Thyroid gland (tissue), 4 donors: ENCODE measurements around the gene CDC34. TPM values are rescaled to one million over a fixed set of nuclear protein-coding genes. Genes with fewer than 3 reads are reported as not detected.

Experiments
- DNase-seq, 2 donors: peaks; one replicate each; pipeline ENCODE4 v3.0.0-alpha.2; 2019
- H3K27ac ChIP-seq, 3 donors: fragments of 200-600 bp; sonication (generic); 1 replicate in 2 of 3; 2 replicates in 1 of 3; pipeline ENCODE4 v1.5.1; 2016 to 2019; ENCODE audit warnings: mild to moderate bottlenecking in 1 of 3, moderate library complexity in 1 of 3
- H3K27me3 ChIP-seq: fragments of 200-600 bp; sonication (generic); one replicate; pipeline ENCODE4 v1.5.1; 2019
- H3K36me3 ChIP-seq, 2 donors: fragments of 200-600 bp; sonication (generic); one replicate each; pipeline ENCODE4 v1.5.1; 2016 to 2019
- H3K4me1 ChIP-seq, 2 donors: fragments of 200-600 bp; sonication (generic); one replicate each; pipeline ENCODE4 v1.5.1; 2017 to 2019
- H3K4me3 ChIP-seq, 3 donors: fragments of 200-600 bp; sonication (generic); replicated peaks in 1 of 3; 1 replicate in 2 of 3; 2 replicates in 1 of 3; pipeline ENCODE4 v1.5.1; 2016; ENCODE audit warnings: mild to moderate bottlenecking in 1 of 3
- H3K9me3 ChIP-seq: fragments of 200-600 bp; sonication (generic); one replicate; pipeline ENCODE4 v1.5.1; 2017
- POLR2A ChIP-seq, 2 donors: fragments of 450-650 bp; IDR thresholded peaks; one replicate each; pipeline ENCODE4 v1.6.1; 2017; ENCODE audit warnings: antibody characterized with exemption in 2 of 2, mild to moderate bottlenecking in 2 of 2, moderate library complexity in 1 of 2
- WGBS, 2 donors: methylation state at CpG; one replicate each; pipeline ENCODE4 v1.1.5; 2017; 5-methylcytosine and 5-hydroxymethylcytosine counted together
- intact Hi-C: fragments of 100-400 bp; cut with DNase I; formaldehyde crosslinking; loops from one replicate; pipeline ENCODE4 v1.15.1; 2023
- total RNA-seq, 4 donors: library from RNA; depleted of rRNA; stranded (reverse); fragments of >200 nt; gene quantifications; one replicate each; pipeline ENCODE4 v1.2.3, GENCODE V29; 2016
- TF ChIP-seq, protein P1 (sequence below), 6 experiments: fragments of 200-600 bp in 3 of 6; fragments of 450-650 bp in 3 of 6; sonication (generic) in 3 of 6; IDR thresholded peaks; one replicate each; pipeline ENCODE4 v1.5.1; 2016 to 2019; ENCODE audit warnings: antibody characterized with exemption in 6 of 6, mild to moderate bottlenecking in 2 of 6, inconsistent platforms in 1 of 6, moderate library complexity in 1 of 6

Gene CDC34
- total RNA-seq, 4 donors from 2014 or later, result 44.8 to 64.7 (median 48.2) TPM

- H3K4me3 ChIP-seq, result no peak overlapping the region
- no peaks in the 10 kb centered on the region for H3K9me3 ChIP-seq
- intact Hi-C loops, result no loop called here
- H3K27me3 ChIP-seq, result no peaks in the 10 kb centered on the region
- WGBS, 2 donors, result 71 to 72% methylated on average over 20 of the region's 20 CpGs
- no peaks in the 10 kb centered on the region for H3K36me3 ChIP-seq
- TF ChIP-seq, protein P1, sequence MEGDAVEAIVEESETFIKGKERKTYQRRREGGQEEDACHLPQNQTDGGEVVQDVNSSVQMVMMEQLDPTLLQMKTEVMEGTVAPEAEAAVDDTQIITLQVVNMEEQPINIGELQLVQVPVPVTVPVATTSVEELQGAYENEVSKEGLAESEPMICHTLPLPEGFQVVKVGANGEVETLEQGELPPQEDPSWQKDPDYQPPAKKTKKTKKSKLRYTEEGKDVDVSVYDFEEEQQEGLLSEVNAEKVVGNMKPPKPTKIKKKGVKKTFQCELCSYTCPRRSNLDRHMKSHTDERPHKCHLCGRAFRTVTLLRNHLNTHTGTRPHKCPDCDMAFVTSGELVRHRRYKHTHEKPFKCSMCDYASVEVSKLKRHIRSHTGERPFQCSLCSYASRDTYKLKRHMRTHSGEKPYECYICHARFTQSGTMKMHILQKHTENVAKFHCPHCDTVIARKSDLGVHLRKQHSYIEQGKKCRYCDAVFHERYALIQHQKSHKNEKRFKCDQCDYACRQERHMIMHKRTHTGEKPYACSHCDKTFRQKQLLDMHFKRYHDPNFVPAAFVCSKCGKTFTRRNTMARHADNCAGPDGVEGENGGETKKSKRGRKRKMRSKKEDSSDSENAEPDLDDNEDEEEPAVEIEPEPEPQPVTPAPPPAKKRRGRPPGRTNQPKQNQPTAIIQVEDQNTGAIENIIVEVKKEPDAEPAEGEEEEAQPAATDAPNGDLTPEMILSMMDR (IDR thresholded peaks at IDR 0.05), result no peak
- no peak for TF ChIP-seq POLR2A (IDR thresholded peaks at IDR 0.05)
- H3K27ac ChIP-seq, result no peak overlapping the region
- DNase-seq, result no peak
- no peaks in the 10 kb centered on the region for H3K4me1 ChIP-seq
These were observed 23.3 kb downstream of the CDC34 start for GRCh38 chr19:554817-555216.

- Histone ChIP-seq H3K9me3 (no peaks in the 10 kb centered on the region), H3K27ac (no peak overlapping the region), H3K36me3 (no peaks in the 10 kb centered on the region), H3K4me1 (no peaks in the 10 kb centered on the region), H3K4me3 (no peak overlapping the region), H3K27me3 (no peaks in the 10 kb centered on the region)
- intact Hi-C loops, result no loop called here
- 95 to 96% methylated on average over 14 of the region's 14 CpGs for WGBS, 2 donors
- TF ChIP-seq, protein P1 (IDR thresholded peaks at IDR 0.05), result no peak
- no peak for TF ChIP-seq POLR2A (IDR thresholded peaks at IDR 0.05)
- DNase-seq, result no peak
These were observed 23.9 kb downstream of the CDC34 start for GRCh38 chr19:555474-555808.

- H3K27ac ChIP-seq, result no peak overlapping the region
- H3K27me3 ChIP-seq, result no peaks in the 10 kb centered on the region
- no peaks in the 10 kb centered on the region for H3K36me3 ChIP-seq
- TF ChIP-seq, protein P1 (IDR thresholded peaks at IDR 0.05), result no peak
- TF ChIP-seq POLR2A (IDR thresholded peaks at IDR 0.05), result no peak
- no peak overlapping the region for H3K4me3 ChIP-seq
- WGBS, 2 donors, result 76 to 82% methylated on average over 25 to 29 of the region's 31 CpGs
- intact Hi-C loops, result no loop called here
- DNase-seq, result no peak
- H3K9me3 ChIP-seq, result no peaks in the 10 kb centered on the region
- H3K4me1 ChIP-seq, result no peaks in the 10 kb centered on the region
These were observed 25.2 kb downstream of the CDC34 start for GRCh38 chr19:556611-557382.

- Histone ChIP-seq H3K27ac (no peak overlapping the region), H3K9me3 (no peaks in the 10 kb centered on the region), H3K4me1 (no peaks in the 10 kb centered on the region), H3K36me3 (no peaks in the 10 kb centered on the region), H3K27me3 (no peaks in the 10 kb centered on the region), H3K4me3 (no peak overlapping the region)
- DNase-seq, result no peak
- no peak for TF ChIP-seq POLR2A (IDR thresholded peaks at IDR 0.05)
- TF ChIP-seq, protein P1 (IDR thresholded peaks at IDR 0.05), result no peak
- 48 to 51% methylated on average over 14 to 21 of the region's 21 CpGs for WGBS, 2 donors
- intact Hi-C loops, result no loop called here
These were observed 27.3 kb downstream of the CDC34 start for GRCh38 chr19:558770-559439.

DNA sequence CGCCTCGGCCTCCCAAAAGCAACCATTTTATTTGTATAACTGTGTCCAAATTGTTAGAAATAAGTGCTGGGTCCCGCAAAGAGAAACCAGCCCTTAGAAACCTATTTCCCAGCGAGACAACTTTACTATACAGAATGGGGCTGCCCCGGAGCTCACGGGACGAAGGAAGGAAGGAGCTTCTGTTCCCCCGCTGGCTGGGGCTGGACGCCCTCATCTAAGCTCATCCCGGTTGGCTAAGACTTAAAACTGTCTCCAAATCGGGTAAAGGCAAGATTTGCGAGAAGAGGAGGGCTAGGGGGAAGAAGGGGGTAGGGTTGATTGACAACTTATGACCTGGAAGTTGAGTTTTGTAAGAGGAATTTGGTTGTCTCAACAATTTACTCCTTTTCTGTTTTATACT, 28.6 kb downstream of the CDC34 start:
- no peaks in the 10 kb centered on the region for H3K36me3 ChIP-seq
- no peaks in the 10 kb centered on the region for H3K9me3 ChIP-seq
- TF ChIP-seq POLR2A (IDR thresholded peaks at IDR 0.05), result no peak
- TF ChIP-seq, protein P1 (IDR thresholded peaks at IDR 0.05), result no peak
- H3K4me3 ChIP-seq, result no peak overlapping the region
- 72 to 75% methylated on average over 12 of the region's 12 CpGs for WGBS, 2 donors
- H3K27me3 ChIP-seq, result no peaks in the 10 kb centered on the region
- H3K27ac ChIP-seq, result no peak overlapping the region
- DNase-seq, result no peak
- H3K4me1 ChIP-seq, result no peaks in the 10 kb centered on the region
- intact Hi-C loops, result no loop called here
